Neutrophil (primary cell): ENCODE data around the gene WDR36.

Experiments used
- H3K27ac ChIP-seq: fragments of 200-600 bp; sonication (generic); 2 replicates; pipeline ENCODE4 v1.5.1; 2016; ENCODE audit warnings: mild to moderate bottlenecking, moderate library complexity
- H3K27me3 ChIP-seq: fragments of 200-600 bp; sonication (generic); 2 replicates; pipeline ENCODE4 v1.6.0; 2016; ENCODE audit warnings: mild to moderate bottlenecking
- H3K36me3 ChIP-seq: fragments of 200-600 bp; sonication (generic); 2 replicates; pipeline ENCODE4 v1.5.1; 2017
- H3K4me1 ChIP-seq, 2 experiments: fragments of 200-600 bp in 1 of 2; sonication (generic) in 1 of 2; 1 replicate in 1 of 2; 2 replicates in 1 of 2; pipeline versions ENCODE4 v1.5.1 to v1.6.1; 2013 to 2016; ENCODE audit warnings: low read depth in 1 of 2, low read length in 1 of 2, mild to moderate bottlenecking in 1 of 2, moderate library complexity in 1 of 2; ENCODE audit not compliant: control insufficient read depth in 1 of 2, insufficient read depth in 1 of 2
- H3K4me3 ChIP-seq, 2 experiments: fragments of 200-600 bp in 1 of 2; sonication (generic) in 1 of 2; 1 replicate in 1 of 2; 2 replicates in 1 of 2; pipeline ENCODE4 v1.5.1; 2013 to 2016; ENCODE audit warnings: low read depth in 1 of 2, low read length in 1 of 2, mild to moderate bottlenecking in 1 of 2, moderate library complexity in 1 of 2
- H3K9me3 ChIP-seq: fragments of 200-600 bp; sonication (generic); 2 replicates; pipeline ENCODE4 v1.5.1; 2016
- TF ChIP-seq, protein P1 (sequence below): fragments of 200-600 bp; sonication (generic); IDR thresholded peaks from 2 replicates; pipeline ENCODE4 v1.5.1; 2016; ENCODE audit warnings: antibody characterized with exemption

Gene WDR36

GRCh38 chr5:111131356-111131755 lies 39.2 kb downstream of the WDR36 start:
- peaks cover 12% of the 10 kb centered on the region for H3K36me3 ChIP-seq
- H3K4me3 ChIP-seq, result no peak overlapping the region
- no peak overlapping the region for H3K27ac ChIP-seq
- TF ChIP-seq, protein P1, sequence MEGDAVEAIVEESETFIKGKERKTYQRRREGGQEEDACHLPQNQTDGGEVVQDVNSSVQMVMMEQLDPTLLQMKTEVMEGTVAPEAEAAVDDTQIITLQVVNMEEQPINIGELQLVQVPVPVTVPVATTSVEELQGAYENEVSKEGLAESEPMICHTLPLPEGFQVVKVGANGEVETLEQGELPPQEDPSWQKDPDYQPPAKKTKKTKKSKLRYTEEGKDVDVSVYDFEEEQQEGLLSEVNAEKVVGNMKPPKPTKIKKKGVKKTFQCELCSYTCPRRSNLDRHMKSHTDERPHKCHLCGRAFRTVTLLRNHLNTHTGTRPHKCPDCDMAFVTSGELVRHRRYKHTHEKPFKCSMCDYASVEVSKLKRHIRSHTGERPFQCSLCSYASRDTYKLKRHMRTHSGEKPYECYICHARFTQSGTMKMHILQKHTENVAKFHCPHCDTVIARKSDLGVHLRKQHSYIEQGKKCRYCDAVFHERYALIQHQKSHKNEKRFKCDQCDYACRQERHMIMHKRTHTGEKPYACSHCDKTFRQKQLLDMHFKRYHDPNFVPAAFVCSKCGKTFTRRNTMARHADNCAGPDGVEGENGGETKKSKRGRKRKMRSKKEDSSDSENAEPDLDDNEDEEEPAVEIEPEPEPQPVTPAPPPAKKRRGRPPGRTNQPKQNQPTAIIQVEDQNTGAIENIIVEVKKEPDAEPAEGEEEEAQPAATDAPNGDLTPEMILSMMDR, result no peak
- H3K27me3 ChIP-seq, result no peaks in the 10 kb centered on the region
- no peaks in the 10 kb centered on the region for H3K4me1 ChIP-seq
- no peaks in the 10 kb centered on the region for H3K9me3 ChIP-seq

DNA sequence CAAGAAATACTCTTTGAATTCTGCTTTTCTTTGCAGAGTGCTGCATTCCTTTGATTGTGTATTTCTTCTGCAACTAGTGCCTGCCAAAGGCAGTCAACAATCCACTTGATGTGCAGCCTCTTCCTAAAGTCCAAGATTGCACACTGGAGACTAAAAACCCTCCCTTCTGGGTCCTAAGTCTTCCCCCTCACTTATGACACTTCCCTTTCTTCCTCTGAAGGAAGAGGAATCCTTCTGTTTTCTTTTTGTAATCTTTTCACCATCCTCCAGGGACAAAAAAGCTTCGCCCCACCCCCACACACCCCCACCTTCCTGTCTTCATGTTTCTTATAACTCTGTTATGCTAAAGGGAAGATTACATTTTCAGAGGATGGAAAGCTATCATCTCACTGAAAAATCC lies 39.9 kb downstream of the WDR36 start:
- Histone ChIP-seq H3K4me1 (no peaks in the 10 kb centered on the region), H3K9me3 (no peaks in the 10 kb centered on the region), H3K27ac (no peak overlapping the region), H3K4me3 (no peak overlapping the region), H3K27me3 (no peaks in the 10 kb centered on the region), H3K36me3 (peaks cover 5% of the 10 kb centered on the region)
- TF ChIP-seq, protein P1, result no peak

DNA sequence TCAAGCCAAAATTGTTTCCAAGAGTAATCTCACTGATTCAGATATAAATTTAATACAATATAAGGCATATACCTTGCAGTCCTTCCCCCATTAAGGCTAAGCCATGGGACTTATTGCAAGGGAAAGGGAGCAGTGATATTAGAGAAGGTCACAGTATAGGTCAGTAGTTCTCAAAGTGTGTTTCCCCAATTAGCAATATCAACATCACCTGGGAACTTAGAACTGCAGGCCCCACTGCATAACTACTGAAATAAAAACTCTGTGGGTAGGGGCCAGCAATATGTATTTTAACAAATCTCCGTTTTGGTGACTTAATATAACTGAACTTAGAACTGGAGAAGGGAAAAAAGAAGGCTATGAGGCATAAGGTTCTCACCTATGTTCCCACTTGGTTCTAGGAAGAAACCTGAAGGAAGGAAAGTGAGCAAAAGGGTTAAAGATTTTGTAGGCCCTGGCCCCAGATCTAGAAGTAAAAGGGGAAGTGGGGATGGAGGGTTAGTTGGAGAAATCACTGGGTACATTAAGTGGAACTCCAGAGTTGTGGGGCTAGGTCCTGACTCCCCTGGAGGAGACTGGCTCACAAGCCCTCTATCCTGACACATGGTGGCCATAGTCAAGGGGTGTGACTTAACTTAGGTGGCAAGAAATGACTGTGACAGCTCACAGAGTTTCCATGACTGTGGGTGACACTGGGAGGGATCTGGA lies 40.7 kb downstream of the WDR36 start:
- TF ChIP-seq, protein P1, result no peak
- H3K36me3 ChIP-seq, result no peaks in the 10 kb centered on the region

GRCh38 chr5:111133436-111133751 lies 41.2 kb downstream of the WDR36 start:
- Histone ChIP-seq H3K4me3 (no peak overlapping the region), H3K4me1 (no peaks in the 10 kb centered on the region), H3K36me3 (no peaks in the 10 kb centered on the region), H3K9me3 (no peaks in the 10 kb centered on the region), H3K27me3 (no peaks in the 10 kb centered on the region), H3K27ac (no peak overlapping the region)
- TF ChIP-seq, protein P1, result no peak

More for the DNA sequence above, 40.7 kb downstream of the WDR36 start:
- Histone ChIP-seq H3K4me1 (no peaks in the 10 kb centered on the region), H3K9me3 (no peaks in the 10 kb centered on the region), H3K4me3 (no peak overlapping the region), H3K27ac (no peak overlapping the region), H3K27me3 (no peaks in the 10 kb centered on the region)

GRCh38 chr5:111134087-111134486 lies 41.9 kb downstream of the WDR36 start:
- Histone ChIP-seq H3K4me1 (no peaks in the 10 kb centered on the region), H3K9me3 (no peaks in the 10 kb centered on the region), H3K27ac (no peak overlapping the region), H3K27me3 (no peaks in the 10 kb centered on the region), H3K4me3 (no peak overlapping the region), H3K36me3 (no peaks in the 10 kb centered on the region)
- TF ChIP-seq, protein P1, result no peak
